NCI-H1092 (cell line): Measurements from ENCODE around the gene PHF20.
A peak's percentile ranks its signal among the peaks of the same experiment; 100 is the strongest.
"Not testable (repeated sequence)": the region's sequence is repeated elsewhere in the genome, so short reads cannot be mapped to it uniquely, and the experiment has no call there.

Source experiments
- DNase-seq: peaks from one replicate; lab custom pipeline; 2025; lab: John Stamatoyannopoulos, UW

PHF20 gene

GRCh38 chr20:35839904-35840303 lies 68.1 kb downstream of the PHF20 start:
- no peak for DNase-seq

DNA sequence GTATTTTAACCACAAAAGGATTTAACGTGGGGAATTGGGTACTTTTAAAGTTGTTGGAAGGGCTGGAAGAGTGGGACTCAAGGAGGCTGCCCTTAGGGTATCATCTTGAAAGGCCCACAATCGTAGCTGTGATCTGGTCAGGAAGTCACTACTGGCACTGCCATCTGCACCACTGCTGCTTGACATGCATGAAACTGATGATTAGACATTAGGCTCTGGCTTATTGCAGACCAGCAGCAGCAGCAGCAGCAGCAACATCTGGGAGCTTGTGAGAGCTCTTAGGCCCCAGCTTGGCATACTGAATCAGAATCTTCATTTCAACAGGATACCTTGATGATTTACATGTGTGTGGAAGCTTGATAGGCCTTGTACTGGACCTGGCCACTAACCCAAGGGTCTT lies 68.6 kb downstream of the PHF20 start:
- DNase-seq: no peak

- DNase-seq: no peak
These were observed 70.5 kb downstream of the PHF20 start for GRCh38 chr20:35842361-35842760.

- DNase-seq: not testable (repeated sequence)
These were observed 72.1 kb downstream of the PHF20 start for GRCh38 chr20:35843894-35844293.

DNA sequence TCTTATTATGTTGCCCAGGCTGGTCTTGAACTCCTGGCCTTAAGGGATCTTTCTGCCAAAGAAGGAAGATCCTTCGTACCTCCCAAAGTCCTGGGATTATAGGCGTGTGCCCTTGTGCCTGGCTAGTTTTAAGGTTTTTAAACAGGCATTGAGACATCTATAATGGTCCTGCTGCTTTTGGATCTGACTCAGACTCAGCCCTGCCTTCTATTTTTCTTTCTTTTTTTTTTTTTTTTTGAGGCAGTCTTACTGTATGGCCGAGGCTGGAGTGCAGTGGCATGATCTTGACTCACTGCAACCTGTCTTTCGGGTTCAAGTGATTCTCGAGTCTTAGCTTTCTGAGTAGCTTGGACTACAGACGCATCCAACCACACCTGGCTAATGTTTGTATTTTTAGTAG lies 73.7 kb downstream of the PHF20 start:
- no peak for DNase-seq

DNA sequence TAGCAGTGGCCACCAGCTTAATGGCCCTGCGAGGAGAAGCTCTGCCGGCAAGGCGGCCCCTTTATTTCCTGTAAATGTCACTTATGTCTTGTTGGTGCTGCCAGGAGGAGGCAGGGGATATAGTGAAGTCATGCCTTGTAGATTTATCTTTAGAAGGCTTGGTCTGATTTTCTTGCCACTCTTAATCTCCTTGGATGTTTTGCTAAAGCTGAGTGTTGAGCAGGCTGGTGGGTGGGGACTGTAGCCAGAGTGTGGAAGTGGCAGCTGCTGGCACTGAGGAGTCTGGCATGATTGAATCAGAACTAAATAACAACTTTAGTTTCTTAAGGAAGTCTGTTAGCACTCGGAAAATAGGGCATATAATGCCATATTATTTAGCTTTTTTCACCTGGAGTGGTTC lies 77.9 kb downstream of the PHF20 start:
- no peak for DNase-seq

DNA sequence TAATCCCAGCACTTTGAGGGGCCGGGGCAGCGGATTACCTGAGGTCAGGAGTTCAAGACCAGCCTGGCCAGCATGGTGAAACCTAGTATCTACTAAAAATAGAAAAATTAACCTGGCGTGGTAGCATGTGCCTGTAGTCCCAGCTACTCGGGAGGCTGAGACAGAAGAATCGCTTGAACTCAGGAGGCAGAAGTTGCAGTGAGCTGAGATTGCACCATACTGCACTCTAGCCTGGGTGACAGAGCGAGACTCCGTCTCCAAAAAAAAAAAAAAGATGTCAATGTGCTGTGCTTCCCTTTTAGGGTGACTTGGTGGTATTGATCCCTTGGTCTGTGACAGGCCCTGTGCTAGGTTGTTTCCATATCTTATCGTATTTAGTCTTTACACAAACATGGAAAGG lies 79.8 kb downstream of the PHF20 start:
- not testable (repeated sequence) for DNase-seq

DNA sequence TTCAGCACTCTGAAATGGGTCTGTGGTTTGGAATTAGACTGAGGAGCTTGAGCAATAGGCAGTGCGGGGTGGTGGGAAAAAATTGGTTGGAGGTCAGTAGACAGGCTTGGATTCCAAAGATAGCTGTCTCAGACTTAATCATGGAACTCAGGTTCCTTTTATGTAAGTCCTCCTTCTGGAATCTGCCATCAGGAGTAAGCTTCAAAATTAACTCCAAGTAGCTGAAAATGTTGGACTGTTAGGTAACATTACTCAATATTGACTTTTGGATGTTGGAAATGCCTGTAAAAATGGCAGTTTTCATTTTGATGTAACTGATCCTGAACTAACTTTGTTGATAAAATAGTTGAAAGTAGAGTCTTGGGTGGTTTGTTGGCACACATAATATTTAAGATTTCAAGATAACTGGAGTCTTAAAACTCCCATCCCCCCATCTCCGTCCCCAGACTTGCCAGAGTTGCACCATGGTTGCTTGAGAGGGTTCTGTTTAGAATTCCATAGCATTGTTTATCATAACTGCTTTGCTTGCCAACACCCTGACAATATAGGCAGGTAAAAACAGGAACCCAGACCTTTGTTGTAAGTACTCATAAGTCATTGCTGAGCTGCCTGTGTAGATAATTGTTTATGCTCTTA lies 83.0 kb downstream of the PHF20 start:
- no peak for DNase-seq

GRCh38 chr20:35855641-35856040 lies 83.8 kb downstream of the PHF20 start:
- not testable (repeated sequence) for DNase-seq

DNA sequence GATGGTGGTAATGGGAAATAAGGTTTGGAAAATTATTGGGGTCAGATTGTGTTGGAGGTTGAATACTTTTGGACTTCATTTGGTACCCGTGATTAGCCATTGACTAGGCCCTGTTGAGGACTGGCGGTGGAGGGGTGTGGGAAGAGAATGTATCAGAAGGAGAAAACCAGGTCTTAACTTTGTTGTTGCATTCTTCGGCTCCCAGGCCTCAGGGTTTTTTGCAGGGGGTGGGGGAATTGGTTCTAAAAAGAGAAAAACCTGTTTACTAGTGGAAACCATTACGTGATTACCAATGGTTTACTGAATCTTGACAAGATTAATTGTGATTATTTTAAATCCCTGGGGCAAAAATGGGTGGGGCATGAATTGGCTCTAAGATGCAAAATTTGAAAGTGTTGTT lies 85.1 kb downstream of the PHF20 start:
- no peak for DNase-seq

GRCh38 chr20:35866418-35867202 lies 94.8 kb downstream of the PHF20 start:
- no peak for DNase-seq

GRCh38 chr20:35870541-35871258 lies 98.9 kb downstream of the PHF20 start:
- no peak for DNase-seq

DNA sequence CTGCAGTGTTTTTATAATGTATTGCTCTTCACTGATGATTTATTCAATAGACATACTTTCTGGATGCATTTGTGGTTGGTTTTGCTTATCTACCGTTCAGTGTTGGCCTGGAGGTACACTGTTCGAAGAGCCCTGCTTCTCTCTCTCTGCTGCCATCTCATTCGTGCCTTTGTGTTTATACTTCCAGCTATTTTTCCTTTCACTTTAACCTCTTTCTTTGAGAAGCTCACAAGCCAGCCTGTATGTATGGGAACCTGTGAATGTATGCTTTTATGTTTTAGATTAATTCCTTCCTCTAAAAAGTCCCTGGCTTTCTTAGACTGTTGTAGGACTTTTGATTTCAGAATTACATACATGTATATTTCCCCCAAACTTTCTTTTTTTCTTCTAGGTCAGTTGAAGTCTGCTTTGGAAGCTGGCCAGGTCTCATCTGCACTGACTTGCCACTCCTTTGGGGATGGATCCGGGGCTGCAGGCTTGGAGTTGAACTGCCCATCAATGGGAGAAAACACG lies 99.5 kb downstream of the PHF20 start:
- no peak for DNase-seq

DNA sequence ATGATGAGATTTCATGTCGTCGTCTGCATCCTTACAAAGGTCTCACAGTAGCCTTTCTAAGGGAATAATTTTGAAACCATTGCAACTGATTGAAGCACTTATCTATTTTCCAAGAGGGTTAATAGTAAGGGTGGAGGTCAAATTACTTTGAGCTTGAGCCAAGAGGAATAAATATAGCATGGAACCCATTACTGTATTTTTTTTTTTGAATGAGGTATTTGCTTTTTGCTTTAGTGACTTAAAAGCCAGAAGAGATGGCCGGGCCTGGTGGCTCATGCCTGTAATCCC lies 104.2 kb downstream of the PHF20 start:
- no peak for DNase-seq

DNA sequence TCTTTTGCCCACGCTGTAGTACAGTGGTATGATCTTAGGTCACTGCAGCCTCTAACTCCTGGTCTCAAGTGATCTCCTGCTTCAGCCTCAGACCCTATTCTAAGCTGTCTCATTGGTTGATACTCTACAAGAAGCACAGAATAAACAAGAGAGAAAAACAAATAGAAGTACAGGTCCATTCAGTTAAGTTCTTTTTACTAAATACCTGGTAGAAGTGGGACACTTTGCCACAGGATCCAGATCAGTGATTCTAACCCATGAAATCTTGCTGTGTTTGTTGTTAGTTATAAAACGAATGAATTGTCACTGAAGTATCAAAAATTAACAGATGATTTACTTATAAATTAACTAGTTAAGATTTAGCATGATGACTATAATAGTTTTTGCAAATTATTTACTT lies 105.8 kb downstream of the PHF20 start:
- no peak for DNase-seq

DNA sequence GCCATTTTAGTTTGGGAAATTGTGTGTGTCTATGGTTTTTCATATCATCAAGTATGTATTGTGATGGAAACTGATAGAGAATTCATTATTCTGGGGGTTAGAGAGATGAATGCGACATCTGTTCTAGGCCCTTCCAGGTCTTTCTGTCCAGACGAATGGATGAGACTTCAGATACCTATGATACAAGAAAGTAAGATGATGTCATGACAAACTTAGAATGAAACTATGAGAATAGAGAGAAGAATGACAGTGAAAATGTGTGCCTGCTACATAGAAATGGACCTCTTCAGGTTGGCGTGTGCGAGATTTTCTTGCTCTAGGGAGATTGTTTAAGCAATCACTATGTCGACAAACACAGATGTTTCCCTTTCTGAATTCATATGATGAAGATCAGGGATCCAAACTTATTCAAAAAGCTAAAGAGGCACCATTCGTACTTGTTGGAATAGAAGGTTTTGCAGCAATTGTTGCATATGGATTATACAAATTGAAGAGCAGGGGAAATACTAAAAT lies 106.4 kb downstream of the PHF20 start:
- DNase-seq: no peak

- no peak for DNase-seq
These were observed 109.9 kb downstream of the PHF20 start for GRCh38 chr20:35881676-35882075.

- not testable (repeated sequence) for DNase-seq
These were observed 110.8 kb downstream of the PHF20 start for GRCh38 chr20:35882427-35883161.

DNA sequence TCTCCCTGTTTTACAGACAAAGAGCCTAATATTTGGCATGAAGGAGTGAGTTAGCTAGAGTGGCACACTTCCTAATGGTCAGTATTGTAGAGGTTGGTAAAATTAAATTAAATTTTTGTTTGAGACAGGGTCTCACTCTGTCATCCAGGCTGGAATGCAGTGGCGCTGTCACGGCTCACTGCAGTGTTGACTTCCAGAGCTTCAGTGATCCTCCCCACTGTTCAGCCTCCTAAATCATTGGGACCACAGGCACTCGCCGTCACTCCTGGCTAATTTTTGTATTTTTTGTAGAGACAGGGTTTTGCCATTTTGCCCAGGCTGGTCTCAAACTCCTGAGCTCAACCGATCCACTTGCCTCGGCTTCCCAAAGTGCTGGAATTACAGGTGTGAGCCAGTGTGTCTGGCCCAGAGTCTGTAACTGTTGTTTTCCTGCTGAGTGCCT lies 111.5 kb downstream of the PHF20 start:
- no peak for DNase-seq

DNA sequence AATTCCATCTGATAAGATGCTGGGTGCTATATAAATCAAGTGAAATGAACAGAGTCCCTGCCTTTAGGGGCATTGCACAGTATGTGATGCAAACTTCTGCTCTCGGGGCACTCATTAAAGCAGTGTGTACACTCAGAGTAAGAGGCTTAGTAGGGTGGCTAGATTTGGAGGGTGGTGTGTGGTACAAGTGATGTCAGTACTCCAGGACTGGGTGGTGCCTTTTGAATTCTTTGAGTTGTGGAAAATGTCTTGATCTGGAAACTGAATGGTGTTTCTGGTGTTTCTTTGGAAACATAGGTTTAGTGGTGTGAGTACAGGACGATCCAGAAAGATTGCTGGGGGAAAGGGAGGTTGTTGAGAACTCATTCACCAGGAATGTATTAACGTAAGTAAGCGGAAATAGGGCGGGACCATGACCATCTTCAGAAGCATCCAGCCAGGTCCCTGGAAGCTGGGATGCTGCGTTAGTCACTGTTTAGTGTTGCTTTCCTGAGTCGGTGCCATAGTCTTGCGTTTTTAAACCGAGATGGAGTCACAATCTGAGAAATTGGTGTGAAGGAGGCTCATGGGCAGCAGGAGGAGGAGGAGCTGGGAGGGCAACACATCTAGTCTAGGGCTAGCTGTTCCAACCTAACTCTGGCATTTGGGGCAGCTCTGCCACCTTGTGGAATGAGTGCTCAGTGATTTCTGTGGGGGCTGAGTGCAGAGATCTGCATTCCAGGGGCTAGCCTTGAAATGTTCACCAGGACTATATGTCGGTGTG lies 112.1 kb downstream of the PHF20 start:
- DNase-seq: peak; percentile 28

GRCh38 chr20:35884541-35884865 lies 112.7 kb downstream of the PHF20 start:
- DNase-seq: no peak
